HEK293T (cell line): ENCODE measurements around the gene SLC47A2.

Experiments used
- BHLHE40 ChIP-seq: fragments of 450-650 bp; IDR thresholded peaks from 2 replicates; pipeline ENCODE4 v1.6.1; 2016; ENCODE audit warnings: mild to moderate bottlenecking, moderate library complexity, borderline replicate concordance
- CTBP1 ChIP-seq: fragments of 450-650 bp; IDR thresholded peaks from 2 replicates; pipeline ENCODE4 v1.6.1; 2016; ENCODE audit warnings: borderline replicate concordance
- ELF4 ChIP-seq: fragments of 450-650 bp; IDR thresholded peaks from 2 replicates; pipeline ENCODE4 v1.6.1; 2017; ENCODE audit warnings: antibody characterized with exemption
- FOXK2 ChIP-seq: fragments of 450-650 bp; IDR thresholded peaks from 2 replicates; pipeline ENCODE4 v1.6.1; 2016; ENCODE audit warnings: mild to moderate bottlenecking
- FOXM1 ChIP-seq: fragments of 450-650 bp; IDR thresholded peaks from 2 replicates; pipeline ENCODE4 v1.6.1; 2017; ENCODE audit warnings: mild to moderate bottlenecking, borderline replicate concordance
- HDGF ChIP-seq: fragments of 450-650 bp; IDR thresholded peaks from 2 replicates; pipeline ENCODE4 v1.6.1; 2017; ENCODE audit warnings: antibody characterized with exemption, borderline replicate concordance
- L3MBTL2 ChIP-seq: fragments of 450-650 bp; conservative IDR thresholded peaks from 2 replicates; pipeline ENCODE4 v1.6.1; 2016; ENCODE audit warnings: mild to moderate bottlenecking
- NFRKB ChIP-seq: fragments of 450-650 bp; IDR thresholded peaks from 2 replicates; pipeline ENCODE4 v1.6.1; 2016; ENCODE audit warnings: mild to moderate bottlenecking, moderate library complexity
- SP1 ChIP-seq: fragments of 450-650 bp; IDR thresholded peaks from 2 replicates; pipeline ENCODE4 v1.6.1; 2017
- SUZ12 ChIP-seq: fragments of 450-650 bp; IDR thresholded peaks from 2 replicates; pipeline ENCODE4 v1.6.1; 2016; ENCODE audit warnings: mild to moderate bottlenecking
- TARDBP ChIP-seq: fragments of 450-650 bp; IDR thresholded peaks from 2 replicates; pipeline ENCODE4 v1.6.1; 2016
- ZNF384 ChIP-seq: fragments of 450-650 bp; IDR thresholded peaks from 2 replicates; pipeline ENCODE4 v1.6.1; 2016

GRCh38 chr17:19656336-19656735 is 60.0 kb downstream of the SLC47A2 start:
- no peak for TF ChIP-seq L3MBTL2
- no peak for TF ChIP-seq CTBP1
- TF ChIP-seq SUZ12, result no peak
- TF ChIP-seq NFRKB, result no peak
- TF ChIP-seq SP1, result no peak
- TF ChIP-seq FOXK2, result no peak
- TF ChIP-seq HDGF, result no peak
- no peak for TF ChIP-seq TARDBP
- no peak for TF ChIP-seq ZNF384
- TF ChIP-seq BHLHE40, result no peak
- no peak for TF ChIP-seq ELF4
- TF ChIP-seq FOXM1, result no peak
